Endothelial cell of umbilical vein (primary cell): ENCODE data around the gene CSMD2. TPM values are rescaled to one million over a fixed set of nuclear protein-coding genes. Genes with fewer than 3 reads are reported as not detected.

ENCODE experiments used
- BruUV-seq: library from RNA; stranded (reverse); fragments of 400-500 nt; replicated peaks from 2 replicates; lab custom pipeline; 2021; lab: Mats Ljungman, UMichigan
- CTCF ChIA-PET: fragments of 300-600, 350-600 bp; sonication (Branson Sonifier 250); formaldehyde crosslinking; loops from one replicate; lab custom pipeline; 2021; ENCODE audit warnings: antibody characterized with exemption, inconsistent platforms; lab: Charles Lee
- POLR2A ChIA-PET: fragments of 300-600, 350-600 bp; sonication (Branson Sonifier 250); formaldehyde crosslinking; loops from one replicate; lab custom pipeline; 2021; ENCODE audit warnings: antibody characterized with exemption, inconsistent platforms; lab: Charles Lee
- DNase-seq: peaks from one replicate; pipeline ENCODE4 v3.0.0-alpha.2; 2011; ENCODE audit warnings: low read depth, low spot score
- FAIRE-seq: peaks from 2 replicates; lab custom pipeline; 2011; peaks lifted over from hg19 to GRCh38; lab: Jason Lieb, UNC
- H2AFZ ChIP-seq: 2 replicates; pipeline ENCODE4 v1.6.0; 2012; ENCODE audit warnings: low read depth, low read length, control low read depth, inconsistent platforms
- H3K27ac ChIP-seq: 2 replicates; pipeline ENCODE4 v1.5.1; 2011; ENCODE audit warnings: low read depth, mild to moderate bottlenecking, control low read depth, low read length, moderate library complexity; ENCODE audit not compliant: insufficient read depth
- H3K27me3 ChIP-seq, 2 experiments: 2 replicates each; pipeline versions ENCODE4 v1.6.0 to v1.6.1; 2011; ENCODE audit warnings: low read length in 2 of 2, mixed read lengths in 1 of 2; ENCODE audit not compliant: control insufficient read depth in 2 of 2, insufficient read depth in 2 of 2
- H3K36me3 ChIP-seq, 2 experiments: 2 replicates in 1 of 2; 3 replicates in 1 of 2; pipeline ENCODE4 v1.5.1; 2011; ENCODE audit warnings: low read length in 2 of 2, mild to moderate bottlenecking in 1 of 2, moderate library complexity in 1 of 2; ENCODE audit not compliant: control insufficient read depth in 2 of 2, insufficient read depth in 2 of 2; ENCODE audit errors: extremely low read depth in 1 of 2
- H3K4me1 ChIP-seq: 3 replicates; pipeline ENCODE4 v1.5.1; 2011; ENCODE audit warnings: mild to moderate bottlenecking, low read length; ENCODE audit not compliant: control insufficient read depth, insufficient read depth; ENCODE audit errors: extremely low read depth
- H3K4me2 ChIP-seq: 2 replicates; pipeline ENCODE4 v1.6.1; 2011; ENCODE audit warnings: low read length, control low read depth, mixed read lengths; ENCODE audit not compliant: insufficient read depth
- H3K4me3 ChIP-seq, 3 experiments: fragments of 200-600 bp in 1 of 3; sonication (generic), shearing (Covaris generic) in 1 of 3; replicated peaks in 1 of 3; 2 replicates each; pipeline ENCODE4 v1.5.1; 2011 to 2016; ENCODE audit warnings: control low read depth in 3 of 3, low read length in 3 of 3, mild to moderate bottlenecking in 2 of 3, inconsistent platforms in 1 of 3, low read depth in 1 of 3, moderate library complexity in 1 of 3; ENCODE audit not compliant: insufficient read depth in 1 of 3
- H3K79me2 ChIP-seq: 2 replicates; pipeline ENCODE4 v1.6.0; 2012; ENCODE audit warnings: low read length, inconsistent platforms; ENCODE audit not compliant: control insufficient read depth, insufficient read depth
- H3K9ac ChIP-seq: replicated peaks from 2 replicates; pipeline ENCODE3; 2011; ENCODE audit warnings: low read length, control low read depth; ENCODE audit not compliant: insufficient read depth; ENCODE audit errors: extremely low read depth
- H3K9me1 ChIP-seq: replicated peaks from 3 replicates; pipeline ENCODE4 v1.6.0; 2011; ENCODE audit warnings: mild to moderate bottlenecking, low read length; ENCODE audit not compliant: control insufficient read depth, insufficient read depth; ENCODE audit errors: extremely low read depth
- H3K9me3 ChIP-seq: replicated peaks from 2 replicates; pipeline ENCODE4 v1.5.1; 2012; ENCODE audit warnings: low read length, inconsistent platforms; ENCODE audit not compliant: control insufficient read depth, insufficient read depth
- H4K20me1 ChIP-seq: replicated peaks from 2 replicates; pipeline ENCODE3; 2011; ENCODE audit warnings: mild to moderate bottlenecking, low read length; ENCODE audit not compliant: control insufficient read depth, insufficient read depth; ENCODE audit errors: extremely low read depth
- EZH2 ChIP-seq: IDR thresholded peaks from 2 replicates; pipeline ENCODE4 v1.6.1; 2012; ENCODE audit warnings: borderline replicate concordance, low read depth, mild to moderate bottlenecking, moderate library complexity, low read length, inconsistent platforms; ENCODE audit not compliant: severe bottlenecking
- FOS ChIP-seq: IDR thresholded peaks from 2 replicates; pipeline ENCODE4 v1.6.1; 2011; ENCODE audit warnings: mild to moderate bottlenecking, low read length, moderate library complexity, borderline replicate concordance; ENCODE audit not compliant: insufficient read depth
- GATA2 ChIP-seq: IDR thresholded peaks from 2 replicates; pipeline ENCODE4 v1.7.0; 2011; ENCODE audit warnings: low read depth, mild to moderate bottlenecking, moderate library complexity, mixed read lengths, low read length; ENCODE audit not compliant: insufficient read length, insufficient read depth
- JUN ChIP-seq: IDR thresholded peaks from 2 replicates; pipeline ENCODE4 v1.6.1; 2011; ENCODE audit warnings: borderline replicate concordance, low read depth; ENCODE audit not compliant: insufficient read length, insufficient read depth
- MYC ChIP-seq: IDR thresholded peaks from one replicate; pipeline ENCODE4 v1.6.1; 2011; ENCODE audit warnings: mild to moderate bottlenecking, low read depth, low read length
- POLR2A ChIP-seq: IDR thresholded peaks from 2 replicates; pipeline ENCODE4 v1.6.1; 2012; ENCODE audit warnings: low read depth, mild to moderate bottlenecking, control low read depth, low read length
- POLR2AphosphoS5 ChIP-seq: IDR thresholded peaks from 2 replicates; pipeline ENCODE4 v1.6.1; 2012; ENCODE audit warnings: low read depth, mild to moderate bottlenecking, control low read depth, low read length, moderate library complexity; ENCODE audit not compliant: insufficient read depth
- dilution Hi-C: fragments of 300-500 bp; cut with MboI; formaldehyde crosslinking; loops from one replicate; pipeline ENCODE4 v1.15.0; 2019; ENCODE audit warnings: low sequenced_read_pairs; ENCODE audit not compliant: extremely low pct_ligation_motif_present
- intact Hi-C: fragments of 100-400 bp; cut with micrococcal nuclease; formaldehyde crosslinking; loops from one replicate; pipeline ENCODE4 v1.10.0; 2022
- polyA plus RNA-seq, 4 experiments: library from polyadenylated mRNA; depleted of rRNA in 3 of 4; stranded (reverse) in 3 of 4; unstranded in 1 of 4; fragments of >200 nt; gene quantifications; 2 replicates each; pipeline versions ENCODE4 v1.2.1 to v1.2.3, GENCODE V29; 2011 to 2012; ENCODE audit warnings: missing spikeins in 1 of 4
- total RNA-seq: library from RNA; stranded (reverse); gene quantifications from 2 replicates; pipeline ENCODE4 v1.2.3, GENCODE V29; 2021
- TF ChIP-seq, protein P1 (sequence below): IDR thresholded peaks from 2 replicates; pipeline ENCODE4 v1.6.1; 2011; ENCODE audit not compliant: insufficient read depth, insufficient read length
- TF ChIP-seq, protein P2 (sequence below), 2 donors: IDR thresholded peaks; 1 replicate in 1 of 2; 2 replicates in 1 of 2; pipeline ENCODE4 v1.5.1; 2011; ENCODE audit warnings: low read length in 2 of 2, mild to moderate bottlenecking in 2 of 2, moderate library complexity in 2 of 2, control low read depth in 1 of 2, inconsistent platforms in 1 of 2, low read depth in 1 of 2; ENCODE audit not compliant: insufficient read depth in 1 of 2; ENCODE audit errors: extremely low read depth in 1 of 2

Gene CSMD2
- total and polyA plus RNA-seq, 2 donors (not counting 3 experiments of a cell fraction or from before 2014, with no cell fraction given) = under 0.01 TPM; not detected in 1

DNA sequence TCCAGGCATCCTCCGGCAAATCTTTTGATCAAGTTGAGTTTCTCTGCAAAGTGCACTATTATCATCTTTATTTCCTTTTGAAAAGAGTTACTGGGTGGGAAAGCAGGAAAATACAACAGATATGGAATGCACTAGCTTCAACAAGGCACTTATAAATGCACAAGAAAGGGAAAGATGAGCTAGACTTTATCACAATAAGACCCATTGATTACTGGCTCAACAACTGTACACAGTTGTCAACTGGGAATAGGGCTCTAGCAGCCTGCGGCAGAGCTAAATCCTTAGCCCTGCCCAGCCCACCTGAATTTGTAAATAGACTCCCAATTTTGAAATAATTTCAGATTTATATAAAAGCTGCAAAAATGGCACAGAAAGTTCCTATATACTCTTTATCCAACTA lies 111.4 kb downstream of the CSMD2 start:
- BruUV-seq = no TSS peak
- Histone ChIP-seq H3K9me3 (peaks cover 4% of the 10 kb centered on the region), H3K9ac (no peak overlapping the region), H3K27me3 (no peaks in the 10 kb centered on the region), H3K79me2 (no peaks in the 10 kb centered on the region), H3K4me2 (no peak overlapping the region), H3K4me1 (no peaks in the 10 kb centered on the region), H4K20me1 (no peaks in the 10 kb centered on the region), H3K9me1 (no peaks in the 10 kb centered on the region), H3K4me3 (no peak overlapping the region), H2AFZ (no peak overlapping the region), H3K36me3 (no peaks in the 10 kb centered on the region), H3K27ac (no peak overlapping the region)
- no peak for TF ChIP-seq MYC
- no peak for TF ChIP-seq POLR2A
- no peak for TF ChIP-seq GATA2
- no peak for TF ChIP-seq EZH2
- TF ChIP-seq POLR2AphosphoS5 = no peak
- TF ChIP-seq JUN = no peak
- TF ChIP-seq, protein P1, sequence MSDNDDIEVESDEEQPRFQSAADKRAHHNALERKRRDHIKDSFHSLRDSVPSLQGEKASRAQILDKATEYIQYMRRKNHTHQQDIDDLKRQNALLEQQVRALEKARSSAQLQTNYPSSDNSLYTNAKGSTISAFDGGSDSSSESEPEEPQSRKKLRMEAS = no peak
- TF ChIP-seq, protein P2, sequence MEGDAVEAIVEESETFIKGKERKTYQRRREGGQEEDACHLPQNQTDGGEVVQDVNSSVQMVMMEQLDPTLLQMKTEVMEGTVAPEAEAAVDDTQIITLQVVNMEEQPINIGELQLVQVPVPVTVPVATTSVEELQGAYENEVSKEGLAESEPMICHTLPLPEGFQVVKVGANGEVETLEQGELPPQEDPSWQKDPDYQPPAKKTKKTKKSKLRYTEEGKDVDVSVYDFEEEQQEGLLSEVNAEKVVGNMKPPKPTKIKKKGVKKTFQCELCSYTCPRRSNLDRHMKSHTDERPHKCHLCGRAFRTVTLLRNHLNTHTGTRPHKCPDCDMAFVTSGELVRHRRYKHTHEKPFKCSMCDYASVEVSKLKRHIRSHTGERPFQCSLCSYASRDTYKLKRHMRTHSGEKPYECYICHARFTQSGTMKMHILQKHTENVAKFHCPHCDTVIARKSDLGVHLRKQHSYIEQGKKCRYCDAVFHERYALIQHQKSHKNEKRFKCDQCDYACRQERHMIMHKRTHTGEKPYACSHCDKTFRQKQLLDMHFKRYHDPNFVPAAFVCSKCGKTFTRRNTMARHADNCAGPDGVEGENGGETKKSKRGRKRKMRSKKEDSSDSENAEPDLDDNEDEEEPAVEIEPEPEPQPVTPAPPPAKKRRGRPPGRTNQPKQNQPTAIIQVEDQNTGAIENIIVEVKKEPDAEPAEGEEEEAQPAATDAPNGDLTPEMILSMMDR (IDR thresholded peaks at IDR 0.05; ENCODE audit: extremely low read depth in 1 of 2, insufficient read depth in 1 of 2, low read depth in 1 of 2, low read length in 2 of 2) = no peak
- no peak for TF ChIP-seq FOS
- CTCF ChIA-PET = no interaction called here
- FAIRE-seq (no peak), DNase-seq (no peak)
- intact Hi-C loops (no loop called here), dilution Hi-C loops (no loop called here)
- POLR2A ChIA-PET = interaction anchor here (0.6 kb wide), 2 partner anchors 569 to 608 kb away, joined by 3 to 5 read pairs; no protein-coding TSS in a partner anchor
